ENCODE data around the gene GMPPA. TPM values are rescaled to one million over a fixed set of nuclear protein-coding genes. Genes with fewer than 3 reads are reported as not detected.

GMPPA gene
- total and polyA plus RNA-seq, 9 of the 15 experiments (the other 6 are each of a cell fraction or from before 2014, with no cell fraction given) = 7.0 to 101 (median 66.7) TPM

GRCh38 chr2:219461669-219462068 is 37.0 kb upstream of the GMPPA start:
- no peak for TF ChIP-seq ZNF695 (CRISPR knock-in tag; IDR thresholded peaks at IDR 0.05)
- intact Hi-C loops (cut with micrococcal nuclease) = no loop called here
- Histone ChIP-seq H3K9ac (ENCODE audit: insufficient read depth in 1 of 2, low read depth in 2 of 2, low read length in 2 of 2) (peak overlapping the region; percentile 4 to 88; a peak in 1 of 4 replicates), H3K4me2 (ENCODE audit: insufficient read depth, low read length) (no peak overlapping the region), H3K9me3 (replicated peaks; ENCODE audit: control insufficient read depth, insufficient read depth, low read depth, low read length) (no peaks in the 10 kb centered on the region), H3K4me1 (replicated peaks in 1 of 2; ENCODE audit: control insufficient read depth in 2 of 2, insufficient read depth in 2 of 2, low read length in 2 of 2) (peaks cover 20 to 44% of the 10 kb centered on the region in 2 experiments), H3K79me2 (ENCODE audit: control insufficient read depth, insufficient read depth, low read length) (no peaks in the 10 kb centered on the region), H3K4me3 (no peak overlapping the region), H3K27ac (ENCODE audit: extremely low read depth, low read depth, low read length) (no peak overlapping the region; the same call in 2 of the 3 replicates), H3K27me3 (ENCODE audit: control insufficient read depth in 2 of 2, insufficient read depth in 2 of 2, low read length in 2 of 2) (no peaks in the 10 kb centered on the region), H2AFZ (ENCODE audit: low read depth, low read length) (peak overlapping the region; percentile 79; the same call in 1 of the 2 replicates), H3K36me3 (ENCODE audit: control insufficient read depth, insufficient read depth, low read length) (no peaks in the 10 kb centered on the region), H4K20me1 (replicated peaks; ENCODE audit: control insufficient read depth, insufficient read depth, low read length) (no peaks in the 10 kb centered on the region), H3K9me1 (ENCODE audit: control insufficient read depth, insufficient read depth, low read length) (no peaks in the 10 kb centered on the region)
- in situ Hi-C loops (cut with MboI) = no loop called here
- no TSS peak for BruUV-seq (replicated peaks)
- FAIRE-seq = no peak
- DNase-seq (ENCODE audit: extremely low read depth in 1 of 4, low spot score in 3 of 4) = no peak
- ChIA-PET POLR2A (no interaction called here), CTCF (ENCODE audit: low intra/inter-chr PET ratio) (no interaction called here)
- WGBS (ENCODE audit: insufficient coverage, low coverage, missing lambda C conversion rate) = 74% methylated on average over 2 of the region's 14 CpGs
- no peak for ATAC-seq

DNA sequence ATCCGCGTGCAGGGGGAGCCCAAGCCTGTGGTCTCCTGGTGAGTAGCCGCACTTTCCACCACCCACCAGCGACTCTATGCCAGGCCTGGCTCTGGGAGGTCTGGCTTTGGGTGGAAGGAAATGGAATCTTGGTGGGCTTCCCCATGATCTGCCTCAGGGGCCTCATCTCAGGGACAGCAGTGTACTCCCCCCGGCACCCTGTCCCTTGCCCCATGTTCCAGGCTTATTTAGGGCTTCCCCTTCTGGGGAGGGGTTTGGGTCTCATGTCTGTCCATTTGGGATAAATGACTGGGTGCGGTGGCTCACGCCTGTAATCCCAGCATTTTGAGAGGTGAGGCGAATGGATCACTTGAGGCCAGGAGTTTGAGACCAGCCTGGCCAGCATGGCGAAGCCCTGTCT is 36.3 kb upstream of the GMPPA start:
- Histone ChIP-seq H2AFZ (ENCODE audit: low read depth, low read length) (no peak overlapping the region), H3K4me1 (replicated peaks in 1 of 2; ENCODE audit: control insufficient read depth in 2 of 2, insufficient read depth in 2 of 2, low read length in 2 of 2) (peaks cover 20 to 49% of the 10 kb centered on the region in 2 experiments), H4K20me1 (replicated peaks; ENCODE audit: control insufficient read depth, insufficient read depth, low read length) (no peaks in the 10 kb centered on the region), H3K9me1 (ENCODE audit: control insufficient read depth, insufficient read depth, low read length) (no peaks in the 10 kb centered on the region), H3K27me3 (ENCODE audit: control insufficient read depth in 2 of 2, insufficient read depth in 2 of 2, low read length in 2 of 2) (no peaks in the 10 kb centered on the region), H3K4me3 (no peak overlapping the region), H3K36me3 (ENCODE audit: control insufficient read depth, insufficient read depth, low read length) (no peaks in the 10 kb centered on the region), H3K79me2 (ENCODE audit: control insufficient read depth, insufficient read depth, low read length) (no peaks in the 10 kb centered on the region), H3K9ac (ENCODE audit: insufficient read depth in 1 of 2, low read depth in 2 of 2, low read length in 2 of 2) (no peak overlapping the region), H3K27ac (ENCODE audit: extremely low read depth, low read depth, low read length) (no peak overlapping the region), H3K4me2 (ENCODE audit: insufficient read depth, low read length) (no peak overlapping the region), H3K9me3 (replicated peaks; ENCODE audit: control insufficient read depth, insufficient read depth, low read depth, low read length) (no peaks in the 10 kb centered on the region)
- ChIA-PET POLR2A (interaction anchor here (1.0 kb wide), 1 partner anchor 64 kb away, joined by 3 read pairs; no protein-coding TSS in a partner anchor), CTCF (ENCODE audit: low intra/inter-chr PET ratio) (no interaction called here)
- no TSS peak for BruUV-seq (replicated peaks)
- FAIRE-seq (no peak), ATAC-seq (no peak), DNase-seq (ENCODE audit: extremely low read depth in 1 of 4, low spot score in 3 of 4) (no peak)
- 68% methylated on average over 5 of the region's 9 CpGs for WGBS (ENCODE audit: insufficient coverage, low coverage, missing lambda C conversion rate)
- in situ Hi-C loops (cut with MboI) (no loop called here), intact Hi-C loops (cut with micrococcal nuclease) (no loop called here)
- TF ChIP-seq ZNF23 (CRISPR knock-in tag; IDR thresholded peaks at IDR 0.05) (no peak), XRCC4 (IDR thresholded peaks at IDR 0.05; ENCODE audit: extremely low read depth, insufficient read depth, insufficient read length) (no peak), DACH1 (IDR thresholded peaks at IDR 0.05; ENCODE audit: partially characterized antibody) (no peak), SREBF2 (CRISPR knock-in tag; IDR thresholded peaks at IDR 0.05) (no peak), SNIP1 (IDR thresholded peaks at IDR 0.05; ENCODE audit: low read depth) (no peak), CREBBP (IDR thresholded peaks at IDR 0.05; ENCODE audit: low read depth, low read length) (no peak), RBFOX2 (IDR thresholded peaks at IDR 0.05; ENCODE audit: low read depth, low read length) (no peak), SIN3A (IDR thresholded peaks at IDR 0.05; ENCODE audit: borderline replicate concordance in 2 of 2, control insufficient read depth in 1 of 2, low read depth in 2 of 2, low read length in 2 of 2) (no peak), NFIC (IDR thresholded peaks at IDR 0.05) (no peak)
- TF ChIP-seq, protein P1, sequence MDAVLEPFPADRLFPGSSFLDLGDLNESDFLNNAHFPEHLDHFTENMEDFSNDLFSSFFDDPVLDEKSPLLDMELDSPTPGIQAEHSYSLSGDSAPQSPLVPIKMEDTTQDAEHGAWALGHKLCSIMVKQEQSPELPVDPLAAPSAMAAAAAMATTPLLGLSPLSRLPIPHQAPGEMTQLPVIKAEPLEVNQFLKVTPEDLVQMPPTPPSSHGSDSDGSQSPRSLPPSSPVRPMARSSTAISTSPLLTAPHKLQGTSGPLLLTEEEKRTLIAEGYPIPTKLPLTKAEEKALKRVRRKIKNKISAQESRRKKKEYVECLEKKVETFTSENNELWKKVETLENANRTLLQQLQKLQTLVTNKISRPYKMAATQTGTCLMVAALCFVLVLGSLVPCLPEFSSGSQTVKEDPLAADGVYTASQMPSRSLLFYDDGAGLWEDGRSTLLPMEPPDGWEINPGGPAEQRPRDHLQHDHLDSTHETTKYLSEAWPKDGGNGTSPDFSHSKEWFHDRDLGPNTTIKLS (IDR thresholded peaks at IDR 0.05; ENCODE audit: borderline replicate concordance, low read depth) = no peak

Measured in K562 (cell line).